Endothelial cell (in vitro differentiated cells): Measurements from ENCODE around the gene GAB2. TPM values are rescaled to one million over a fixed set of nuclear protein-coding genes. Genes with fewer than 3 reads are reported as not detected.
A peak's percentile ranks its signal among the peaks of the same experiment; 100 is the strongest.

ENCODE experiments used
- DNase-seq: peaks from one replicate; pipeline ENCODE4 v3.0.0; 2021; ENCODE audit warnings: low spot score
- H3K27ac Mint-ChIP-seq: one replicate; pipeline ENCODE4 v1.8.0; 2021; ENCODE audit warnings: mixed read lengths, inconsistent platforms; ENCODE audit not compliant: unreplicated experiment
- H3K27me3 Mint-ChIP-seq: one replicate; pipeline ENCODE4 v1.8.0; 2021; ENCODE audit warnings: mild to moderate bottlenecking, moderate library complexity, mixed read lengths, inconsistent platforms; ENCODE audit not compliant: unreplicated experiment
- H3K36me3 Mint-ChIP-seq: one replicate; pipeline ENCODE4 v1.8.0; 2021; ENCODE audit warnings: mild to moderate bottlenecking, low read depth, mixed read lengths, inconsistent platforms; ENCODE audit not compliant: unreplicated experiment
- H3K4me1 Mint-ChIP-seq: one replicate; pipeline ENCODE4 v1.8.0; 2021; ENCODE audit warnings: mild to moderate bottlenecking, mixed read lengths, inconsistent platforms; ENCODE audit not compliant: unreplicated experiment
- H3K4me3 Mint-ChIP-seq: one replicate; pipeline ENCODE4 v1.8.0; 2021; ENCODE audit warnings: mild to moderate bottlenecking, mixed read lengths, inconsistent platforms; ENCODE audit not compliant: unreplicated experiment
- H3K9me3 Mint-ChIP-seq: one replicate; pipeline ENCODE4 v1.8.0; 2021; ENCODE audit warnings: mixed read lengths, inconsistent platforms; ENCODE audit not compliant: unreplicated experiment
- total RNA-seq: library from RNA; stranded (reverse); fragmentation: NEBNext Ultra II Directional; extraction: Animal tissue kit (Norgen Biotek cat#: 25700); gene quantifications from one replicate; pipeline ENCODE4 v1.2.1, GENCODE V29; 2021; ENCODE audit not compliant: unreplicated experiment
- TF ChIP-seq, protein P1 (sequence below): fragments of 200-600 bp; sonication (generic); IDR thresholded peaks from one replicate; pipeline ENCODE4 v1.5.0; 2021; ENCODE audit warnings: antibody characterized with exemption; ENCODE audit not compliant: unreplicated experiment

GAB2 gene
- total RNA-seq, 1 donor from 2014 or later: 81.0 TPM

DNA sequence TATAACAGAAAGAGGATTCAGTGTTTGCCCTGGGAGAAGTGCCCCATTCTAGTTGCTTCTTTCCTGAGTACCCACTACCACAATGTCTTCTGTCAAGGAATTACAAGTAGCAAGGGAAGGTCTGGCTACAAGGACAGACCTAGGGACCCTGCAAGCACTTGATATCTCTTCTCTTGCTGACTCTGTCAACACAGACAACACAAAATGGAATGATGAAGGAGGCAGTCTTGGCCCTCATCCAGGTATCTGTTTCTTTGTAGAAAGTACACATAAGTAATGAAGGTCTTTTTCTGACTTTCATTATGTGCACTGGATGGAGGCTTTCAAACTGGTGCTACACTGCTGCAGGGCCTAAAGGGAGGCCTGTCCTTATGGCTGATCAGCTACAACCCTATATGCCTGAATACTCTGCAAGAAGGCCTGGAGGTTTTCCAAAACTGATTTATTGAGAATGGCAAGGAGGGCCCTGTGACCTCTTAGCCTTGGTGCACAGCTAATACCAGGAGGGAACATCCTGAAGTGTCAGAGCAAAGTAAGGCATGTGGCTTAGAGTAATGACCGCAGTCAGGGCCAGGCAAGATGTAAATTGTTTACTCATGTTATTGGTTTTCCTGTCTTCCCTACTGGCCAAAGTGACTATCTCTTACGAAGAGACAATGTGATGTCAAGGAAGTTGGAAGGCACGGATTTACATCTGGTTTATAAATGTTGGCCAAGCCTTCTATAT, 31.2 kb downstream of the GAB2 start:
- DNase-seq: no peak
- H3K36me3 Mint-ChIP-seq: peaks cover 24% of the 10 kb centered on the region
- H3K9me3 Mint-ChIP-seq: no peaks in the 10 kb centered on the region
- TF ChIP-seq, protein P1, sequence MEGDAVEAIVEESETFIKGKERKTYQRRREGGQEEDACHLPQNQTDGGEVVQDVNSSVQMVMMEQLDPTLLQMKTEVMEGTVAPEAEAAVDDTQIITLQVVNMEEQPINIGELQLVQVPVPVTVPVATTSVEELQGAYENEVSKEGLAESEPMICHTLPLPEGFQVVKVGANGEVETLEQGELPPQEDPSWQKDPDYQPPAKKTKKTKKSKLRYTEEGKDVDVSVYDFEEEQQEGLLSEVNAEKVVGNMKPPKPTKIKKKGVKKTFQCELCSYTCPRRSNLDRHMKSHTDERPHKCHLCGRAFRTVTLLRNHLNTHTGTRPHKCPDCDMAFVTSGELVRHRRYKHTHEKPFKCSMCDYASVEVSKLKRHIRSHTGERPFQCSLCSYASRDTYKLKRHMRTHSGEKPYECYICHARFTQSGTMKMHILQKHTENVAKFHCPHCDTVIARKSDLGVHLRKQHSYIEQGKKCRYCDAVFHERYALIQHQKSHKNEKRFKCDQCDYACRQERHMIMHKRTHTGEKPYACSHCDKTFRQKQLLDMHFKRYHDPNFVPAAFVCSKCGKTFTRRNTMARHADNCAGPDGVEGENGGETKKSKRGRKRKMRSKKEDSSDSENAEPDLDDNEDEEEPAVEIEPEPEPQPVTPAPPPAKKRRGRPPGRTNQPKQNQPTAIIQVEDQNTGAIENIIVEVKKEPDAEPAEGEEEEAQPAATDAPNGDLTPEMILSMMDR: no peak
- no peak overlapping the region for H3K4me3 Mint-ChIP-seq
- no peak overlapping the region for H3K27ac Mint-ChIP-seq
- peaks cover 14% of the 10 kb centered on the region for H3K4me1 Mint-ChIP-seq
- H3K27me3 Mint-ChIP-seq: peaks cover 2% of the 10 kb centered on the region

DNA sequence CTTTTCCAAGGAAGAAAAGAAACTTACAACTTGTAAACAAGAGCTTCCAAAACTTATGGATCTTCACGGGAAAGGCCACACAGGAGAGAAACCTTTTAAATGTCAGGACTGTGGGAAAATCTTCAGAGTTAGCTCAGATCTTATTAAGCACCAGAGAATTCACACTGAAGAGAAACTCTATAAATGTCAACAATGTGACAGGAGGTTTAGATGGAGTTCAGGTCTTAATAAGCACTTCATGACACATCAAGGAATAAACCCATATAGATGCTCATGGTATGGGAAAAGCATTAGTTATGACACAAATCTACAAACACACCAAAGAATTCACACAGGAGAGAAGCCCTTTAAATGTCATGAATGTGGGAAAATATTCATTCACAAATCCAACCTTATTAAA, 32.4 kb downstream of the GAB2 start:
- no peak overlapping the region for H3K4me3 Mint-ChIP-seq
- TF ChIP-seq, protein P1: no peak
- DNase-seq: no peak
- H3K36me3 Mint-ChIP-seq: peaks cover 19% of the 10 kb centered on the region
- H3K27me3 Mint-ChIP-seq: peaks cover 2% of the 10 kb centered on the region
- H3K4me1 Mint-ChIP-seq: peaks cover 12% of the 10 kb centered on the region
- H3K27ac Mint-ChIP-seq: no peak overlapping the region
- no peaks in the 10 kb centered on the region for H3K9me3 Mint-ChIP-seq

DNA sequence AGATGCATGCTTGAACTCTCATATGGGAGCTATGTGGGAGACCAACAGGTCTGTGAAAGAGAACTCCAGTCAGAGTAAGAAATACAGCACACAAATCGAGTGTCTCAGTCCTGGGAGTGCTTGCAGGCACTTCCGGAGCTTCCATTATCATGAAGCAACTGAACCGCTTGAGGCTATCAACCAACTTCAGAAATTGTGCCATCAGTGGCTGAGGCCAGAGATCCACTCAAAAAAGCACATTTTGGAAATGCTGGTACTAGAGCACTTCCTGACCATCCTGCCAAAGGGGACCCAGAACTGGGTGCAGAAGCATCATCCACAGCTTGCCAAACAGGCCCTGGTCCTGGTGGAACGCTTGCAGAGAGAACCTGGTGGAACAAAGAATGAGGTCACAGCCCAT, 33.4 kb downstream of the GAB2 start:
- Mint-ChIP-seq H3K4me3 (peak overlapping the region; percentile 60), H3K9me3 (no peaks in the 10 kb centered on the region), H3K27me3 (no peaks in the 10 kb centered on the region), H3K36me3 (peaks cover 19% of the 10 kb centered on the region), H3K27ac (no peak overlapping the region), H3K4me1 (peaks cover 18% of the 10 kb centered on the region)
- no peak for DNase-seq
- TF ChIP-seq, protein P1: no peak

DNA sequence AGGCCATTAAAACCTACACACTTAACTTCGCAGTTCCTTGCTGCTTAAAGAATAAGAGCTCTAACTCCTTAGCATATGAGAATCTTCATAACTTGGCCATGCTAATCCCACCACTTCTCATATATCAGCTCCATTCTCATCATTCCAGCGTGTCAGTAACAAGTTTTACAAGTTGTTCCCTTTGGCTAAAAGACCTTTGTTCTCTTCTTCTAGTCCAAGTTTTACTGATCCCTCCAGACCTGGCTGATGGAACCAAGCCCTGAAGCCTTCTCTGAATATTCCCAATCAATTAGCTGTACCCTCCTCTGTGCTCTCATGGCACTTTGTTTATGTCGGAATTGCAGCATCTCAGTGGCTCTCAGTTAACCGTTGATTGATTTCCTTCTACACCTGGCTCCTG, 35.8 kb downstream of the GAB2 start:
- no peak overlapping the region for H3K4me3 Mint-ChIP-seq
- H3K27me3 Mint-ChIP-seq: no peaks in the 10 kb centered on the region
- TF ChIP-seq, protein P1: no peak
- peaks cover 27% of the 10 kb centered on the region for H3K36me3 Mint-ChIP-seq
- no peak overlapping the region for H3K27ac Mint-ChIP-seq
- DNase-seq: no peak
- peaks cover 27% of the 10 kb centered on the region for H3K4me1 Mint-ChIP-seq
- H3K9me3 Mint-ChIP-seq: no peaks in the 10 kb centered on the region

DNA sequence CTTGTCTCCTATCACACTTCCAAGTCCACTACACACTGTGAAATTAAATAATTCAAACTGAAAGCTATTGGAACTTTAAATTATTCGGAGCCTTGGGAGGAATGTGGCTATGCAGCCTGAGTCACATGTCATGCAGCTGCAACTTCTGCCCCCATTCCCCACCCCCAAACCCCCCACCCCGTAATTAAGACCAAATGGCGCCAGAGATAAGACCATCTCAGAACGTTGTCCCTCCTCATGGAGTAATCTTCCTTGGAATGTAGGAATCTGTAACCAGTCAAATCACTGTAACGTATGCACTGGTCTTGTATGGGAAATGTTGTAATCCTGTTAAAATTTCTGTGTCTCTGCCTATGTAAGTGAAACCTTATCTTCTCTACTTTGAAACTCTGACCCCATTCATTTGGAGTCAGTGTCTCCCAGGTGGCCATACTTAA, 37.0 kb downstream of the GAB2 start:
- no peak overlapping the region for H3K27ac Mint-ChIP-seq
- no peak for DNase-seq

More for the DNA sequence above, 37.0 kb downstream of the GAB2 start:
- Mint-ChIP-seq H3K27me3 (peaks cover 3% of the 10 kb centered on the region), H3K36me3 (peaks cover 32% of the 10 kb centered on the region), H3K4me3 (no peak overlapping the region), H3K4me1 (peaks cover 36% of the 10 kb centered on the region), H3K9me3 (no peaks in the 10 kb centered on the region)
- TF ChIP-seq, protein P1: no peak
